Activated naive CD4-positive, alpha-beta T cell treated with anti-CD3 and anti-CD28 coated beads, Interleukin-2, amount 10 ng/mL, durations not matched to agents 7 days and 5 days (primary cell): ENCODE data around the gene ORM2.
A peak's percentile ranks its signal among the peaks of the same experiment; 100 is the strongest.

Experiments used
- CTCF ChIA-PET: fragments of 350-600 bp; sonication (Branson Sonifier 250); formaldehyde crosslinking; loops from one replicate; lab custom pipeline; 2021; ENCODE audit warnings: antibody characterized with exemption; lab: Charles Lee
- DNase-seq: peaks from one replicate; pipeline ENCODE4 v3.0.0-alpha.2; 2020
- H3K27ac Mint-ChIP-seq: one replicate; pipeline ENCODE4 v1.8.0; 2021; ENCODE audit warnings: mild to moderate bottlenecking, moderate library complexity, mixed read lengths
- H3K27me3 Mint-ChIP-seq: one replicate; pipeline ENCODE4 v1.8.0; 2021; ENCODE audit warnings: mild to moderate bottlenecking, mixed read lengths
- H3K36me3 Mint-ChIP-seq: one replicate; pipeline ENCODE4 v1.8.0; 2021; ENCODE audit warnings: mixed read lengths
- H3K4me1 Mint-ChIP-seq: one replicate; pipeline ENCODE4 v1.8.0; 2021; ENCODE audit warnings: mixed read lengths
- H3K4me3 Mint-ChIP-seq: one replicate; pipeline ENCODE4 v1.8.0; 2021; ENCODE audit warnings: mild to moderate bottlenecking, moderate library complexity, mixed read lengths
- H3K9me3 Mint-ChIP-seq: one replicate; pipeline ENCODE4 v1.8.0; 2021; ENCODE audit warnings: mixed read lengths

ORM2 gene

DNA sequence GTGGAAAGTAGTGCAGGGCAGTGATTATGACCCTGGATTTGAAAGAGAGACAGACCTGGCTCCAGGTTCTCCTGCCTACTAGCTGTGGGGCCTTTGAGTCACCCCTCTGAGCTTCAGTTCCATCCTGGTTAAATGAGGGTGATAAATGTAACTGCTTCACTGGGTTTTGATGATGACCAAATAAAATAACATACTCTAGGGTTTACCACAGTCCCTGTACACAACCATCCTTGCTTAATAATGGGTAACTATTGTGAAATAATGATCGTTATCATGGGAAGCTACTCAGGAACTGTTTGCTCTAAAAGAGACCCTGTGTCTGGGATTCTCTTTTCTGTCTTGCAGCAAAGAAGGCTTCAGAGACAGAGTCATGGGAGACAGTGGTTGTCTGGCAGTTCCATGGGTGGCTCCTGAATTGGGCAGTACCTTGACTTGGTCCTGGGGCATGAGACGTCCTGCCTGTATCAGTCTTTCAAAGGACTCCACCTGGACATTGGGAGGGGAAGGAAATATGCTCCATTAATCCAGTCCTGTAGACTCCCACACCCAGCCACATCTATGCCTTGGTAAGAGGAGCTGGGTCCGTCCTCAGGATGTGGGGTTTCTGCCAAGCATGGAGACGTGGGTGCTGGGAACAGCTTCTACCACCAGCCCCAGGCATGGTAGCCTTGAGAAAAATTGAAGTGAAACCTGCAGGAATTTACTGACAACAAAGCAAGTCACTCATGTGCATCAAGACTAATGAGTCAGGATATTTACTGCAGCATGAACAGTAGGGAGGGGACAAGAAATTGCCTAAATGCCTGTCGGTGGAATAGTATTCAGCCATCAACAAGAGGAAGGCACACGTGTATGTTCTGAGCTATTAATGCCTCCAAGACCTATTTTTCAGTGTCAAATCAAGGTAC, 34.7 kb downstream of the ORM2 start:
- no peaks in the 10 kb centered on the region for H3K27me3 Mint-ChIP-seq
- H3K4me1 Mint-ChIP-seq = peaks cover 89% of the 10 kb centered on the region
- no peak overlapping the region for H3K4me3 Mint-ChIP-seq
- no peaks in the 10 kb centered on the region for H3K9me3 Mint-ChIP-seq
- H3K27ac Mint-ChIP-seq = peak overlapping the region; percentile 88
- no peak for DNase-seq
- CTCF ChIA-PET = interaction anchor here (1.0 to 1.9 kb wide), 3 partner anchors 15 to 23 kb away, joined by 3 to 10 read pairs (median 4); partner anchors contain the start of gene AKNA
- H3K36me3 Mint-ChIP-seq = peaks cover 89% of the 10 kb centered on the region

DNA sequence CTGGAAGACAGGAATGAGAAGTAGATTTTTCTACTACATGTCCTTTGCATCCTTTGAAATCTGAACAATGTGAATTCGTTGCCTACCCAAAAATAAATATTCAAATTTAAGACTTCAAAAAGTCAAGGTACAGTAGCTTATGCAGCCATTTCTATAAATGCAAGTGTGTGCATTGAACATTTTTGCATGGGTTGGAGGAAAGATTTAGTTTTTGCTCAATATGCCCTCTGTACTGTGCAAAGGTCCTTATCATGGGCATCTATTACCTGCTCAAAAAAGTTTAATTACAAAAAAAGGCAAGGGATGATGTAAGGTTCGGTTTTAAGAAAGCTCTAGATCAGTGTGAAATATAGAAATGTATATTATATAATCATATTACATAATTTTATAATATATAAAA, 35.5 kb downstream of the ORM2 start:
- H3K27ac Mint-ChIP-seq = peak overlapping the region; percentile 88
- H3K4me3 Mint-ChIP-seq = no peak overlapping the region
- DNase-seq = no peak

DNA sequence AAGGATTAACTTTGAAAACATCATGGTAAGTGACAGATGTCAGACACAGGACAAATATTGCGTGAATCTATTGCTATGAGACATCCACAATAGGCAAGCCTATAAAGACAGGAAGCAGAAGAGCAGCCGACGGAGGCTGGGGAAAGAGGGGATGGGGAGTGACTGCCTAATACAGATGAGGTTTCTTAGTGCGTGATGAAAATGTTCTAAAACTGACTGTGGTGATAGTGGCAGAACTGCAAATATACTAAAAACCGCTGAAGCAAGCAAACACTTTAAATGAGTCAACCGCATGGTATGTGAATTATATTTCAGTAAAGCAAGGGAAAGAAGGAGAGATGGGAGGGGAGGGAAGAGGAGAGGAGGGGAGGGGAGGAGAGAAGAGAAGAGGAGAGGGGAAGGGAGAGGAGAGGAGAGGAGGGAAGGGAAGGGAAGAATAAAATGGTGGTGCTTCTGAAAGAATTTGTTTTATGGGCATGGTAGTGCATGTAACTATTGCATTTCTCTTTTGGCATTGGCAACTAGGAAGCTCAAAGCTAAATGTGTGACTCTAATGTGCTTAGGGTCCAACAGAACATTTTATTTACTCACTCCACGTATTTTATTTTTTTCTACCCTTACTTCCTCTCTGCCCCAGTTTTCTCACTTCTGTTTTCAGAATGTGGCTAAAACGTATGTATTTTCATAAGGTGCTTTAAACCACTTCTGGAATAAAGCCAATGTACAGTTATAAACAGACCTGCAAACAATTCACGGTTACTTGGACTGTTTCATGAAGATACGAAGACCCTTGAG, 36.9 kb downstream of the ORM2 start:
- Mint-ChIP-seq H3K9me3 (no peaks in the 10 kb centered on the region), H3K4me1 (peaks cover 89% of the 10 kb centered on the region)

More for the DNA sequence above, 35.5 kb downstream of the ORM2 start:
- no peaks in the 10 kb centered on the region for H3K27me3 Mint-ChIP-seq
- no peaks in the 10 kb centered on the region for H3K9me3 Mint-ChIP-seq
- CTCF ChIA-PET = interaction anchor here (0.8 to 1.9 kb wide), 3 partner anchors 16 to 24 kb away, joined by 3 to 10 read pairs (median 7); partner anchors contain the start of gene AKNA
- peaks cover 89% of the 10 kb centered on the region for H3K36me3 Mint-ChIP-seq
- H3K4me1 Mint-ChIP-seq = peaks cover 90% of the 10 kb centered on the region

DNA sequence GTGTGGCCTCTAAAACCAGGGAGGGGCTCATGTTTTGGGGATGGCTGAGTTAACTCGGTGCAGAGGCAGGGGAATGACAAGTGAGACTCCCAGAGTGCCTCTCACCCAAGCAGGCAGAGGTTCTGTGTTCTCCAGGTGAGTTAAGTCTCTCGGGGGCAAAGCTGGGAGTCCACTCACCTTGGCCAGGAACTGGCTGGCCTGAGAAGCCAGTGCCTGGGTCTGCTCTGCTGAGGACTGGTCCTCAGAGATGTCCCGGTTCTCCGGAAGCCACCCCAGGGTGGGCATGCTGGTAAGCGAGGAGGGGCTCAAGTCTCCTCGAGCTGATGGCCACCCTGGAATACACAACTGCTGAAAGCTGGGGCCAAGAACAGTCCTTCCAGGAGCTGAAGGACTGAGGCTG, 37.7 kb downstream of the ORM2 start:
- DNase-seq = no peak
- Mint-ChIP-seq H3K4me3 (peak overlapping the region; percentile 34), H3K27me3 (no peaks in the 10 kb centered on the region), H3K27ac (peak overlapping the region; percentile 94), H3K4me1 (peaks cover 93% of the 10 kb centered on the region), H3K9me3 (no peaks in the 10 kb centered on the region), H3K36me3 (peaks cover 87% of the 10 kb centered on the region)
- CTCF ChIA-PET = interaction anchor here (0.8 to 1.9 kb wide), 7 partner anchors 14 to 28 kb away, joined by 3 to 13 read pairs (median 3); partner anchors contain the start of gene AKNA

More for the DNA sequence above, 36.9 kb downstream of the ORM2 start:
- H3K27ac Mint-ChIP-seq = peak overlapping the region; percentile 94
- DNase-seq = peak; percentile 57
- CTCF ChIA-PET = interaction anchor here (1.0 to 1.9 kb wide), 4 partner anchors 19 to 29 kb away, joined by 3 to 13 read pairs (median 7); partner anchors contain the start of gene AKNA
- H3K4me3 Mint-ChIP-seq = peak overlapping the region; percentile 34
- no peaks in the 10 kb centered on the region for H3K27me3 Mint-ChIP-seq
- H3K36me3 Mint-ChIP-seq = peaks cover 87% of the 10 kb centered on the region

DNA sequence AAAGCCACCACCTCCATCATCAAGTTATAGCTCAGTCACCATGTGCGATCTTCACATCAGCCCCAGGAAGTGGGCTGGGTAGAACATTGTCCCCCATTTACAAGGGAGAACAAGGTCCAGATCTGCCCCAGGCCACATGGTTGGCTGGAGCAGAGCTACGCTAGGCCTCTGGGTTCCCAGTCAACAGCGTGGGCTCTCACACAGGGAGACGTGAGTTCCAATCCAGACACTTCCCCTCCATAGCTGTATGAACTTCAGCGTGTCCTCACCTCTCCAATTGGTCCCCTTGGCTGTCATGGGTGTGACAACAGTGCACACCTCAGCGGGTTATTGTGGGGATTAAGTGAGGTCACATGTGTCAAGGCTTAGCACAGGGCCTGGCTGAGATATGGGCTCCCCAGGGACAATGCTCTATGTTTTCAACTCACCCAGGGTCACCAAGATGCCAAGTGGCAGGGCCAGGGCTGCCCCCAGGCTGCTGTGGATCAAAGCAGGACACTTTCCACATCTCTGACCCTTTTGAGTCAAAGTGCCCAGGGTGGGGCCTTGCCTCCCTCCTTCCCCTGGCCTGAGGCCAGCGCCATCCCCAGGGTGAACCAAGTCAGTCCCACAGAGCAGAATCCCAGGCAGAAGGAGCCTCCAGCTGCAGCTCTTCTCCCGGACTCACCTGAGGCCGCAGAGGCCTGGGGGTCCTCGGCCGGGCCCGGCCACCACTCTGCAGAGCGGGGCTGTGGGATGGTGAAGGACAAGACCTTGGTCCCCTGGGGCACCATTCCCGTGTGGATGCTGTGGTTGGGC, 38.3 kb downstream of the ORM2 start:
- CTCF ChIA-PET = interaction anchor here (0.6 to 1.9 kb wide), 8 partner anchors 14 to 27 kb away, joined by 3 to 13 read pairs (median 3); partner anchors contain the start of gene AKNA
- DNase-seq = no peak
- no peak overlapping the region for H3K4me3 Mint-ChIP-seq
- H3K4me1 Mint-ChIP-seq = peaks cover 96% of the 10 kb centered on the region
- no peaks in the 10 kb centered on the region for H3K27me3 Mint-ChIP-seq
- H3K27ac Mint-ChIP-seq = peak overlapping the region; percentile 94
- H3K9me3 Mint-ChIP-seq = no peaks in the 10 kb centered on the region
- peaks cover 85% of the 10 kb centered on the region for H3K36me3 Mint-ChIP-seq

DNA sequence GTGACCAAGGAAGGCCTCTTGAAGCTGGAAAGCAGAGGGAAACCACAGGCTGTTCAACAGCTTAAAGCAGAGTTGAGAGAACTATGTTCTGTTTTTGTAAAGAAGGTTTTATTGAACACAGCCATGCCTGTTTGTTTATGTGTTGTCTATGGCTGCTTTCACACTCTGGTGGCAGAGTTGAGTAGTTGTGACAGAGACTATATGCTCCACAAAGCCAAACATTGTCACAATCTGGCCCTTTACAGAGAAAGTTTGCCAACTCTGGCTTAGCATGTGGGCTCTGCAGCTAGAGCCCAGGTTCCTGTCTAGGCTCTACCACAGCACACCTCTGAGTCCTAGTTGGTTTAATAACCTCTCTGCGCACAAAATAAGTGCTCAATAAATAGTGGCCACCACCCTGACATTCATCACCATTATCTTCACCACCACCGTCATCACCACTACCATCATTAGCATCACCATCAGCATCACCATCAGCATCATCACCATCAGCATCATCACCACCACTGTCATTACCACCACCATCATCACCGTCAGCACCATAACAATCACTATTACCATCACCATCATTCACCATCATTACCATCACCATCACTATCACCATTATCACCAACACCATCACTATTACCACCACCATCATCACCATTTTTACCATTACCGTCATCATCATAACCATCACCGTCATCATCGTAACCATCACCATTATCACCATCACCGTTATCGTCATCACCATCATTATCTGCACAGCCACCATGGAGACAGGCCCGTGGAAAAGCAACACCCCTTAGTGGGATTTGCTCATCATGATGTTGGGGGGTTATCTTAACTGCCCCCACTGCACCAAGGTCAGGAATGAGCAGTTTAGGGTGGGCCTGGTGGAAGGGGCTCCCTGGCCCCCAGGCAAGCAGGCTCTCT, 39.8 kb downstream of the ORM2 start:
- peaks cover 83% of the 10 kb centered on the region for H3K36me3 Mint-ChIP-seq
- H3K27me3 Mint-ChIP-seq = no peaks in the 10 kb centered on the region
- no peak overlapping the region for H3K4me3 Mint-ChIP-seq
- DNase-seq = no peak
- peak overlapping the region; percentile 79 for H3K27ac Mint-ChIP-seq
- H3K4me1 Mint-ChIP-seq = peaks cover 95% of the 10 kb centered on the region
- CTCF ChIA-PET = interaction anchor here (5.6 kb wide), 1 partner anchor 17 kb away, joined by 65 read pairs; the partner anchor contains the start of gene AKNA
- H3K9me3 Mint-ChIP-seq = no peaks in the 10 kb centered on the region

DNA sequence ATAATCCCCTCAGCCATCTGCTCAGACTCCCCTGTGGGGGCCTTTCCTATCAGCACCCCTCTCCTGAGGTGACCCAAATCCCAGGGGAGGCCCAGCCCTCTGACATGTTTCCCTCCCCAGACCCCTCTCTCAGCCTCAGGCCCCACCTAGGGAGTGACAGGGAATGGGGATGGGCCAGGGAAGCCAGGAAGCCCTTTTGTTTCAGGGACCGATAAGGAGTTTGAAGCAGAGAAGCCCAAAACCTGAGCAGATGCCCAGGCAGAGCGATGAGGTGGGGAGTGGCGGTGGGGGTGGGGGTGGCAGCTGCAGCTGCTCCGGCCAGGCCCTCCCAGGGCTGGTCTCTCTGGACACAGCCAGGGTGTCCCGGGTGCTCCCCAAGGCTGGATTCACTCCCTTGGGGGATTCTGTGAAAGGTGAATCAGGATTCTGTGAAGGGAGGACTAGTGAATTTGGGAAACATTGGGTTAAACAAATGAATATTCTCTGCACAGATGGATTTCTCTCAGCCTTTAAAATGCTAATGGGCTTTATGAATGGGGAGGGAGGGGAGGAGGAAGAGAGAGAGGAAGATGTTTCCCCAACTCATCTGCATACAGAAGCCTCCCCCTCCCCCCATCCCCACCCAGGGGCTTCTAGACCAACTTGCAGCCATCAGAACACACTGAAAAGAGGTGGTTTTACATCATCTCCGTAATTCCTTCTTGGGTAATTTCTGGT, 40.7 kb downstream of the ORM2 start:
- CTCF ChIA-PET = interaction anchor here (5.6 kb wide), 1 partner anchor 16 kb away, joined by 65 read pairs; the partner anchor contains the start of gene AKNA
- no peaks in the 10 kb centered on the region for H3K9me3 Mint-ChIP-seq
- H3K4me3 Mint-ChIP-seq = no peak overlapping the region

DNA sequence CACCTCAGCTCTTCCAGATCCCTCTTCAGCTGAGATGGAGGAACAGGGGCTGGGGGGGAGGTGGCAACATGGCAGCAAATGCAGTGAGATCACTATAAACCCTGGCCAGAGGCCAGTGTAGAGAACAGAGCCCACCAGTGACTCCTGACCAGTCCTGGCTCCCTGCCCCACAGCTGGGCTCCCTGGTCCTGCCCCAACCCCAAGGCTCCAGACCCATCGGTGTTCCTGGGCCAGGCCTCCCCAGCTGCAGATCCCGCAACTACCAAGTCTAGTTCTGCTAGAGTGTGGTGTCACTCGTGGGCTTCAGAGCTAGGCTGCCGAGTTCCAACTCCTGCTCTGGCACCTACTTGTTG, 41.3 kb downstream of the ORM2 start:
- Mint-ChIP-seq H3K27ac (peak overlapping the region; percentile 94), H3K36me3 (peaks cover 85% of the 10 kb centered on the region)

More for the DNA sequence above, 40.7 kb downstream of the ORM2 start:
- Mint-ChIP-seq H3K4me1 (peaks cover 96% of the 10 kb centered on the region), H3K27ac (peak overlapping the region; percentile 94), H3K27me3 (no peaks in the 10 kb centered on the region), H3K36me3 (peaks cover 84% of the 10 kb centered on the region)
- DNase-seq = no peak

DNA sequence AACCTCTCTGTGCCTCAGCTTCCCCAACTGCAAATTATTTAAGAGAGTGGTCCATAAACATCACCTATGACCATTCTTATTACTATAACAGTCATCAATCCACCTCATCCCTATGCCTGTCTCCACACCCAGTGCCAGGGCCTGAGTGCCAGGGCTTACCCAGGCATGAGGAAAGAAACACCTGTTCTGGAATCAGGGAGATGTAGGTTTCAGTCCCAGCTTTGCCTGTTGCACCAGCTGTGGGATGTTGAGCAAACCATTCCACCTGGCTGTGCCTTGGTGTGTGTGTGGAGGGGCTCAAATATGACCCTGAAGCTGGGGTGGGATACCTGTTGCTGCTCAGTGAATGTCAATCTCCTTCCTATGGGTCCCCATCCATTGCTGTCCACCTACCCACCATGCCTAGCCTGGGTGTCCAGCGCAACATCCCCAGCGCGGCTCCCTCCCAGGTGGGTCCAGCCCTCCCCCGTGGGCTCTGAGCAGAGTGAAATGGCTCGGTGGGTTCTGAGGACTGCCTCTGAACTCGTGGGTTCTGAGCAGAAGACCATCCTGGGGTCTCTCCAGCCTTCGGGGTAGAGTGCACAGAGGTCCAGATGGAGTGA, 41.8 kb downstream of the ORM2 start:
- Mint-ChIP-seq H3K36me3 (peaks cover 83% of the 10 kb centered on the region), H3K4me3 (peak overlapping the region; percentile 77), H3K9me3 (no peaks in the 10 kb centered on the region), H3K4me1 (peaks cover 93% of the 10 kb centered on the region), H3K27ac (peak overlapping the region; percentile 94), H3K27me3 (no peaks in the 10 kb centered on the region)
- DNase-seq = no peak
- CTCF ChIA-PET = interaction anchor here (0.7 to 5.6 kb wide), 3 partner anchors 15 to 23 kb away, joined by 3 to 65 read pairs (median 3); partner anchors contain the start of gene AKNA

More for the DNA sequence above, 41.3 kb downstream of the ORM2 start:
- no peaks in the 10 kb centered on the region for H3K9me3 Mint-ChIP-seq
- CTCF ChIA-PET = interaction anchor here (0.9 to 5.6 kb wide), 2 partner anchors 15 to 22 kb away, joined by 3 to 65 read pairs; partner anchors contain the start of gene AKNA
- no peak for DNase-seq
- H3K4me3 Mint-ChIP-seq = peak overlapping the region; percentile 77
- H3K4me1 Mint-ChIP-seq = peaks cover 96% of the 10 kb centered on the region
- H3K27me3 Mint-ChIP-seq = no peaks in the 10 kb centered on the region

DNA sequence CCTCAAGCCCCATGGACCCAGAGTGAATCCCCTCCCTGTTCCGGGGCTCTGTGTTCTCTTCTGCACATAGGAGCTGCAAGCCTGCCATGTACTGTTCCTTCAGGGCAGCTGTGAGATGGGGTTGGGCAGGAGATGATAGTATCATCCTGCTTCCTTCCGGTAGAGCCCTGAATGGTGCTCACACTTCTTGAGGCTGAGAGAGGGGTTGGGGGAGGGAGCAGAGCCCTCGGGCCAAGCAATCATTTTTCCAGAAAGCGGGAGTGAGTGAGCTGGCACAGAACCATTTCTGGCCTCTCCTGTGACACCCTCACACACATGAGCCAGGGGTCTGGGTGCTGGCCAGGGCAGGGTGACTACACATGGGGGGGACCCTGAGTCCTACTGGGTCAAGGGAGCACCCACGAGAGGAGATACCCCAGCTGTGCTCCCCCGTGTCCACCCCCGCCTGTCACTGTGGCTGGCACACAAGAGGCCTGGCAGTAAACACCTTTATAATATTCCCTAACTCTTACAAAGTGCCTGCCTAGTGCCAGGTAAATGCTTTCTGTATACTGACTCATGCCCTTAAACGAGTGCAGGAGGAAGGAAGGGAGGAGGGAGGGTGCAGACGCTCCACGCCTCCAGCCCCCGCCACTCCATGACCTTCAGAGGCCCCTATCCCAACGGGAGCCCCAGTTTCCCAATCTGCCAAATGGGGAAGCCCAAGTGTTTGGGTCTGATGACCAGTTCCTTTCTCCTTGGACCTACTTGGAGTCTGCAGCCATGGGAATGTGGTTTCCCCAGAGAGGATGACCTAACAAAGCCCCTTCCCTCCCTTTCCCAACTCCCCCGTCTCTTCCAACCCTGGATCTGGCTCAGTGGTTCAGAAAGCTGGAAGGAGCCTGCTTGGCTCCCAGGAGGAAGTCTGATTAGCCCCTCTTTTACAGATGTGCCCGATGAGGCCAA, 42.6 kb downstream of the ORM2 start:
- peaks cover 83% of the 10 kb centered on the region for H3K36me3 Mint-ChIP-seq
- H3K9me3 Mint-ChIP-seq = no peaks in the 10 kb centered on the region
- DNase-seq = peak; percentile 75
- CTCF ChIA-PET = interaction anchor here (0.6 to 5.6 kb wide), 5 partner anchors 14 to 281 kb away, joined by 3 to 65 read pairs (median 3); partner anchors contain the start of gene AKNA
- peaks cover 93% of the 10 kb centered on the region for H3K4me1 Mint-ChIP-seq
- no peaks in the 10 kb centered on the region for H3K27me3 Mint-ChIP-seq
- H3K27ac Mint-ChIP-seq = peak overlapping the region; percentile 94
- peak overlapping the region; percentile 77 for H3K4me3 Mint-ChIP-seq
